Neural progenitor cell (in vitro differentiated cells): Measurements from ENCODE around the gene THBS1. TPM values are rescaled to one million over a fixed set of nuclear protein-coding genes. Genes with fewer than 3 reads are reported as not detected.

Experiments used
- DNase-seq: peaks from one replicate; pipeline ENCODE4 v3.0.0-alpha.2; 2016; ENCODE audit warnings: low spot score
- H2AFZ ChIP-seq: fragments of 200-600 bp; sonication (generic); replicated peaks from 2 replicates; pipeline ENCODE4 v1.6.1; 2016; ENCODE audit warnings: antibody characterized with exemption
- H3F3A ChIP-seq: fragments of 200-600 bp; sonication (generic); 2 replicates; pipeline ENCODE4 v1.6.1; 2016; ENCODE audit warnings: antibody characterized with exemption, low read depth
- H3K27ac ChIP-seq: fragments of 200-600 bp; sonication (generic); 2 replicates; pipeline ENCODE4 v1.5.1; 2016; ENCODE audit warnings: mild to moderate bottlenecking
- H3K27me3 ChIP-seq: fragments of 200-600 bp; sonication (generic); 2 replicates; pipeline ENCODE4 v1.6.1; 2016; ENCODE audit warnings: mild to moderate bottlenecking, moderate library complexity
- H3K36me3 ChIP-seq: fragments of 200-600 bp; sonication (generic); 2 replicates; pipeline ENCODE4 v1.5.1; 2016
- H3K4me1 ChIP-seq: fragments of 200-600 bp; sonication (generic); 2 replicates; pipeline ENCODE4 v1.6.1; 2016; ENCODE audit warnings: mixed run types
- H3K4me2 ChIP-seq: fragments of 200-600 bp; sonication (generic); 2 replicates; pipeline ENCODE4 v1.6.1; 2016
- H3K4me3 ChIP-seq: fragments of 200-600 bp; sonication (generic); 2 replicates; pipeline ENCODE4 v1.5.1; 2016
- H3K79me2 ChIP-seq: fragments of 200-600 bp; sonication (generic); 2 replicates; pipeline ENCODE4 v1.6.1; 2016; ENCODE audit warnings: low read depth
- H3K9ac ChIP-seq: fragments of 200-600 bp; sonication (generic); 2 replicates; pipeline ENCODE4 v1.6.1; 2016
- H3K9me3 ChIP-seq: fragments of 200-600 bp; sonication (generic); 2 replicates; pipeline ENCODE4 v1.5.1; 2016; ENCODE audit warnings: low read depth
- H4K20me1 ChIP-seq: fragments of 200-600 bp; sonication (generic); 2 replicates; pipeline ENCODE4 v1.6.1; 2016; ENCODE audit warnings: low read depth
- H3K27ac Mint-ChIP-seq: 3 replicates; pipeline ENCODE4 v1.8.0; 2021; ENCODE audit warnings: mixed read lengths
- H3K27me3 Mint-ChIP-seq: 2 replicates; pipeline ENCODE4 v1.8.0; 2022; ENCODE audit warnings: low read depth, mild to moderate bottlenecking, inconsistent platforms, moderate library complexity, mixed read lengths; ENCODE audit not compliant: insufficient read depth
- H3K36me3 Mint-ChIP-seq: 3 replicates; pipeline ENCODE4 v1.8.0; 2021; ENCODE audit warnings: mixed read lengths
- H3K4me1 Mint-ChIP-seq: 3 replicates; pipeline ENCODE4 v1.8.0; 2021; ENCODE audit warnings: mixed read lengths
- H3K4me3 Mint-ChIP-seq: 3 replicates; pipeline ENCODE4 v1.8.0; 2021; ENCODE audit warnings: mild to moderate bottlenecking, moderate library complexity, mixed read lengths
- H3K9me3 Mint-ChIP-seq: 3 replicates; pipeline ENCODE4 v1.8.0; 2020; ENCODE audit warnings: mixed read lengths
- CTCF ChIP-seq: fragments of 200-600 bp; sonication (generic); IDR thresholded peaks from 2 replicates; pipeline ENCODE4 v1.5.1; 2017; ENCODE audit warnings: antibody characterized with exemption, mild to moderate bottlenecking
- EZH2 ChIP-seq: fragments of 200-600 bp; sonication (generic); IDR thresholded peaks from 2 replicates; pipeline ENCODE4 v1.6.1; 2017; ENCODE audit warnings: antibody characterized with exemption, mild to moderate bottlenecking, moderate library complexity
- EZH2phosphoT487 ChIP-seq: fragments of 200-600 bp; sonication (generic); IDR thresholded peaks from 2 replicates; pipeline ENCODE4 v1.6.1; 2017; ENCODE audit warnings: antibody characterized with exemption
- total RNA-seq: library from RNA; depleted of rRNA; stranded (reverse); fragments of >200 nt; gene quantifications from 2 replicates; pipeline ENCODE4 v1.2.3, GENCODE V29; 2015; ENCODE audit warnings: low replicate concordance

The THBS1 gene
- total RNA-seq, 1 donor from 2014 or later, result 14.6 TPM

DNA sequence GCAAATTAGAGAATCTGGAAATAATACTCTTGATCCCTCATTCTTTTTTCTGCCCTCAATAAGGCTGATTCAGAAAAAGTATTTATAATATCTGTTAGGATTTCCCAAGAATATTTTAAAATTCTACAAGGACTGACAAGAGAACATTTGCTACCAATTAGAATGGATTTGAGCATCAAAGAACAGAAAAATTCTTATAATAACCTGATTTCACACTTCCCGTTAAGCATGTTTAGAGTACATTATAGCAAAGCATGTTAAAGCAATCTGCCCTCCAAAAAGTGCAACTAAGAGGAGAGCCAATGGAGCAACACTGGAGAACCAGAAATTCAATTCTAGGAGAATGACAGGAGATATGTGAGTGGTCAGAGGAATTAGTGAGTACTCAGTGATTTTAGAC is 57.2 kb downstream of the THBS1 start:
- Histone ChIP-seq H3K36me3 (no peaks in the 10 kb centered on the region), H3K27ac (no peak overlapping the region), H3K27me3 (no peaks in the 10 kb centered on the region), H3K4me3 (no peak overlapping the region), H3K9ac (no peak overlapping the region), H3K4me1 (peaks cover 12% of the 10 kb centered on the region), H3F3A (no peaks in the 10 kb centered on the region), H4K20me1 (no peaks in the 10 kb centered on the region), H3K9me3 (no peaks in the 10 kb centered on the region), H2AFZ (no peak overlapping the region), H3K79me2 (no peaks in the 10 kb centered on the region), H3K4me2 (no peak overlapping the region)
- H3K9me3 Mint-ChIP-seq, result no peaks in the 10 kb centered on the region
- DNase-seq, result no peak
- no peak overlapping the region for H3K4me3 Mint-ChIP-seq
- TF ChIP-seq EZH2phosphoT487 (no peak), EZH2 (no peak), CTCF (no peak)
- no peak overlapping the region for H3K27ac Mint-ChIP-seq
- H3K36me3 Mint-ChIP-seq, result no peaks in the 10 kb centered on the region
- H3K27me3 Mint-ChIP-seq, result peaks cover 2% of the 10 kb centered on the region
- H3K4me1 Mint-ChIP-seq, result peaks cover 27% of the 10 kb centered on the region

DNA sequence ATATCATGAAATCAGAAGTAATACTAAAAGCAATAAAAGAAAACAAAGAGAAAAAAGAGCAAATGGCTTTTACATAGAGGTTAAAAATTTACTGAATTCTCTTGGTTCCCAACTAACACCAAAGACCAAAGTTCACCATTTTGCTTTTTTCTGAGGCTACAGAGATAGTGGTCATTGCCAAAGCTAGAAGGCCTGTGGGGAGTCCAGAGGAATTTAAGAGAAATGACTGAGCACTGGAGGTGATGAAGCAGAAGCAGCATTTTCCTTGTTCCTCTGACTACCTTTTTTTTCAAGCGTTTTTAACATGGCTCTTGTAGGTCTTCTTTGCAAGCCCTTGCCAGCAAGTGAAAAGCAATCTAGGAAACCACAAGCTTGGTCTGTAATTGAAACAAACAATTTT is 58.2 kb downstream of the THBS1 start:
- peaks cover 36% of the 10 kb centered on the region for H3K4me1 Mint-ChIP-seq
- no peak overlapping the region for H3K9ac ChIP-seq
- no peaks in the 10 kb centered on the region for H3K27me3 ChIP-seq
- DNase-seq, result no peak
- no peaks in the 10 kb centered on the region for H3K79me2 ChIP-seq
- H3K4me2 ChIP-seq, result no peak overlapping the region
- no peaks in the 10 kb centered on the region for H3K36me3 ChIP-seq
- H3K9me3 ChIP-seq, result no peaks in the 10 kb centered on the region
- H4K20me1 ChIP-seq, result no peaks in the 10 kb centered on the region
- TF ChIP-seq EZH2 (no peak), CTCF (no peak), EZH2phosphoT487 (no peak)
- no peaks in the 10 kb centered on the region for H3K9me3 Mint-ChIP-seq
- no peak overlapping the region for H3K4me3 ChIP-seq
- no peak overlapping the region for H3K4me3 Mint-ChIP-seq
- no peaks in the 10 kb centered on the region for H3F3A ChIP-seq
- H3K36me3 Mint-ChIP-seq, result no peaks in the 10 kb centered on the region
- H3K27ac ChIP-seq, result no peak overlapping the region
- H3K4me1 ChIP-seq, result peaks cover 13% of the 10 kb centered on the region
- no peak overlapping the region for H2AFZ ChIP-seq
- no peaks in the 10 kb centered on the region for H3K27me3 Mint-ChIP-seq
- H3K27ac Mint-ChIP-seq, result no peak overlapping the region

DNA sequence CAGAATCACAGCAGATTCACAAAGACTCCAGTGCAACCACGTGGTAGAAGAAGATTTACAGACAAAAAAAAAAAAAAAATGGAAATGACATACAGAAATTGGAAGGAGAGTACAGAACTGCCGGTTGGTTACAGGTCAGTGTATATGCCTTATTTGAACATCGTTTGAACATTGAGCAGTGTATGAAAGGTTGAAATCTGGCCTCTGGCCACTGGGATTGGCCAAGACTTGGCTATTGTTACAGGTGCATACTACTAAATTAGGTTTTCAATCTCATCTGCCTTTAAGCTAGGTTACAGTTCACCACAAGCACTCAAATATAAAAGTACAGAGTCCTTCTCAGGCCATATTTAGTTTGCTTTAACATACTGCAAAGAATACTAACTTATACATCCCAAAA is 59.8 kb downstream of the THBS1 start:
- peaks cover 19% of the 10 kb centered on the region for H3K4me1 ChIP-seq
- Mint-ChIP-seq H3K27ac (no peak overlapping the region), H3K27me3 (no peaks in the 10 kb centered on the region), H3K9me3 (no peaks in the 10 kb centered on the region), H3K4me1 (peaks cover 41% of the 10 kb centered on the region), H3K4me3 (no peak overlapping the region), H3K36me3 (no peaks in the 10 kb centered on the region)
- H3K4me2 ChIP-seq, result no peak overlapping the region
- H3F3A ChIP-seq, result no peaks in the 10 kb centered on the region
- no peaks in the 10 kb centered on the region for H3K27me3 ChIP-seq
- TF ChIP-seq EZH2 (no peak), CTCF (no peak)
- no peak for DNase-seq
- H3K9me3 ChIP-seq, result no peaks in the 10 kb centered on the region
- H3K36me3 ChIP-seq, result no peaks in the 10 kb centered on the region
- no peaks in the 10 kb centered on the region for H4K20me1 ChIP-seq
- H3K27ac ChIP-seq, result no peak overlapping the region
- H2AFZ ChIP-seq, result no peak overlapping the region
- no peaks in the 10 kb centered on the region for H3K79me2 ChIP-seq
- no peak overlapping the region for H3K4me3 ChIP-seq
- no peak overlapping the region for H3K9ac ChIP-seq
